Stimulated activated CD4-positive, alpha-beta T cell treated with anti-CD3 and anti-CD28 coated beads, TNF-alpha, amount 100 ng/mL, for 1 hour (primary cell): Measurements from ENCODE around the gene FBLN2.
"Not testable (repeated sequence)": the region's sequence is repeated elsewhere in the genome, so short reads cannot be mapped to it uniquely, and the experiment has no call there.

Source experiments
- DNase-seq, 3 donors: peaks; one replicate each; pipeline ENCODE4 v3.0.0-alpha.2; 2020; ENCODE audit warnings: low read depth in 3 of 3, low spot score in 1 of 3

FBLN2 gene

DNA sequence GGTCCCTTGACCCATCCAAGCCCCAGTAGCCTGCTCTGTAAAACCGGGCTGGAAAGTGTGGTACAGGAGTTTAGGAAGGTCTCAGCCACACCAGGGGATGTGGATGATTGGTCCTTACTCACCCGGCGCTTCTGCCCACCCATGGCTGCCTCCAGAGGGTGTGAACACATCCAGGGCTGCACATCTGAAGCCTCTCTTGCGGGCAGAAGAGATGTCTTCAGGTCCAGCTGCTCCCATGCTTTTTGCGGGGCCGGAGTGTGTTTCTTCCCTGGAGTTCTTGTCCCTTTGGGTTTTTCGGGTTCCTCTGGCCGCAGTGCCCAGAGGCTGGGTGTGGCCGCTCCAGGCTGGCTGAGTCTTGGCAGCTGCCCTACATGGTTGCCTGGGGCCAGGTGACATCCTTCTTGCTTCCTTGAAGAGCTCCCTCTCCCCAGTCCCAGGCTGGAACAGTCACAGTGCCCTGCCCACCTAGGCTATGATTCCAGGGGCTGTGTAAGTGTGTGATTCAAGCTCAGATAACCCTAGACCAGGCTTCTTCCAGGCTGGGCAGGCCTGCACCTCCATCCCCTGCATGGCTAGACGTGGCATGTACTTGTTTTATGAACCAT lies 34.9 kb upstream of the FBLN2 start:
- no peak for DNase-seq

- no peak for DNase-seq
Observed at GRCh38 chr3:13514639-13515435, 34.1 kb upstream of the FBLN2 start.

DNA sequence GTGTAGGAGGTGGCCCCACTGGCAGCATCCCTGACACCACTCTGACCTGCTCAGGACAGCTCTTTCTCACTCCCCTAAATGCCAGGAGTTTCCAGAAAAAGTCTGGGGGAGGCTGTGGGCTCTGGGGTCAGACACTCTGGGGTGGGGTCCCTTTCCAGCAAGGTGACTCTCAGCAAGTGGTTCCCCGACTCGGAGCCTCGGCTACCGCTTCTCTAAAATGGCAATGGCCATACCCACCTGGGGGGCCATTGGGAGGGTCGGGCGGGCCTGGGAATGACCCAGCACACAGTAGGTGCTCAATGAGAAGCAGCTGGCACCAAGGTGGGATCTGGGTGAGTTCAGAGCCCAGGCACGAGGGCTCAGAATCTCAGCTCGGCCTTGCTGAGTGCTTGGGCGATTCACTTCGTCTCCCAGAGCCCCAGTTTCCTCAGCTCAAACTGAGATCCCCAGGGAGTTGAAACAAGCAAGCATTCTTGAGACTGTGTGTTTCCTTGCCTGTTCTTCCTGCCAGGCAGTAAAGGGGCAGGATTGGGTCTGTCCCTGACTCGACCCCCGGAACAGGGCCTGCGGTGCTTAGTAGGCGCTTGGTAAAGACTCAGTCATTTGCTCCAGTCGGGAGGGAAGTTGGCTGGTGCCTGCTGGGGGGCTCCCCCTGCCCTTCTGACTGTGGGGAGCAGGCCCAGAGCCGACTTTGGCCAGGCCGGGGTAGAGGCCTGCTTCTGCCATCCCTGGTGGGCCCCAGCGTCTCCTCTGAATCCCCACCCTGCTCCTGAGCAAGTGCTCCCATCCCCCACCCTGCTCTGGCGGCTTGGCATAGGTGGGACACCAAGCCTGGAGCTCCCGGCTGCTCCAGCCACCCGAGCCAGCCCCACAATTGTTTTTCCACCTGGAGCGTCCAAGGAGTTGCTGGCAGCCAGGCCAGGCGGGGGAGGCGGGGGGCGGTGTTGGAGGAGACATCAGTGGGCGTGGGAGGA lies 32.9 kb upstream of the FBLN2 start:
- DNase-seq = no peak

GRCh38 chr3:13516760-13517135 lies 32.2 kb upstream of the FBLN2 start:
- no peak for DNase-seq

- DNase-seq = no peak
Observed at GRCh38 chr3:13517253-13517977, 31.5 kb upstream of the FBLN2 start.

GRCh38 chr3:13518516-13518953 lies 30.4 kb upstream of the FBLN2 start:
- DNase-seq = no peak

- no peak for DNase-seq
Observed at GRCh38 chr3:13519006-13519791, 29.7 kb upstream of the FBLN2 start.

- DNase-seq = no peak
Observed at GRCh38 chr3:13520326-13520880, 28.5 kb upstream of the FBLN2 start.

GRCh38 chr3:13521309-13521708 lies 27.6 kb upstream of the FBLN2 start:
- DNase-seq = no peak

GRCh38 chr3:13521749-13522148 lies 27.2 kb upstream of the FBLN2 start:
- DNase-seq = not testable (repeated sequence)

GRCh38 chr3:13522236-13522635 lies 26.7 kb upstream of the FBLN2 start:
- DNase-seq = no peak

- no peak for DNase-seq
Observed at GRCh38 chr3:13524979-13525669, 23.8 kb upstream of the FBLN2 start.

GRCh38 chr3:13525827-13526625 lies 22.9 kb upstream of the FBLN2 start:
- no peak for DNase-seq

GRCh38 chr3:13526626-13526949 lies 22.3 kb upstream of the FBLN2 start:
- DNase-seq = no peak

DNA sequence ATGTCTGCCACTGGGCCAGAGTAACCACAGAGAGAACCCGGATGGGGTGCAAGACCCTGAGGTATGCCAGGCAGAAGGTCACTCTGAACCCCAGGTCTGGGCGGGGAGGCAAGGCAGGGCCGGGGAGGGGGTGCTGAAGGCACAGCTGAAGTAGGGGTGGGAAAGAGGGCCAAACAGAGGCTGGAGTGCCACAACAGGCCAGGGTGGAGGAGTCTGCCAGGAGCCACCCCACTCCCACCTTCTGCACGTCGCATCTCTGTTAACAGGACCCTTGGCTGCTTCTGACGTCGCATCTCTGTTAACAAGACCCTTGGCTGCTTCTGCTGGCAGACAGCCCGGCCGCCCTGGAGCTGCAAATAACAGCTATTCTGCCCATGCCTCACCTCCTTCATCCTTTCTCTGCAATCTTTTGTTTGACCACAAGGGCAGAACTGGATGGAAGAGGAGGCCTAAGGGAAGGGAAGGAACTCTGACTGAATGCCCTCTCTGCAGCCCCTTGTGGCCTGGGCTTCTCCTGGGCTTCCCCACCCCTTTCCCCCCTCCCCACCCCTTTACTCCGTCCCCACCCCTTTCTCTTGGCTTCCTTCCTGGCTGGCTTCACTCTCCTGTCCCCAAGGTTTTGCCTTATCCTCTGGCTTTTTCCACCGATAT lies 20.6 kb upstream of the FBLN2 start:
- no peak for DNase-seq

- no peak for DNase-seq
Observed at GRCh38 chr3:13529196-13530112, 19.5 kb upstream of the FBLN2 start.
